Measurements from ENCODE around the gene ANKRD31. TPM values are rescaled to one million over a fixed set of nuclear protein-coding genes. Genes with fewer than 3 reads are reported as not detected.
"Not testable (repeated sequence)": the region's sequence is repeated elsewhere in the genome, so short reads cannot be mapped to it uniquely, and the experiment has no call there.

ANKRD31 gene
- total RNA-seq, 1 donor from 2014 or later: 1.2 TPM

DNA sequence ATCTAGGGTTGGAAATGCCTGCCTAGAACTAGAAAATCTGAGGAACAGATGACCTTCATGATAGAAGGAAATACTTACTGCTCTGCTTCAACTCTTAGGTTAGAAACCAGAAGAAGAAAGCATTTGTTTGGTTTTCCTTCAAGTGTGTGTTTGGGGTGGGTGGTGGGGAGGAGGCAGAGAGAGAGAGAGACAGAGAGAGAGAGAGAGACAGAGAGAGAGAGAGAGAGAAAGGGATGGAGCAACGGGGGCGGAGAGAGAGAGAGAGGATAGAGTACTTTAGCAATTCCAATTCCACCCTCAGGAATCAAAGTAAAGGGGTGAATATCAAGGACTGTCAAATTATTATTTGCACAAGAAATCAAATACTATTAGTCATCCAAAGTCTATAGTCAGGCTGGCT lies 155.2 kb downstream of the ANKRD31 start:
- Histone ChIP-seq H3K4me3 (no peak overlapping the region), H3K9me3 (no peaks in the 10 kb centered on the region), H3K27me3 (no peaks in the 10 kb centered on the region), H3K36me3 (no peaks in the 10 kb centered on the region), H3K27ac (no peak overlapping the region), H3K4me1 (no peaks in the 10 kb centered on the region)
- no peak for TF ChIP-seq POLR2AphosphoS5 (IDR thresholded peaks at IDR 0.05; ENCODE audit: insufficient read depth in 1 of 2, low read depth in 1 of 2)
- TF ChIP-seq, protein P1, sequence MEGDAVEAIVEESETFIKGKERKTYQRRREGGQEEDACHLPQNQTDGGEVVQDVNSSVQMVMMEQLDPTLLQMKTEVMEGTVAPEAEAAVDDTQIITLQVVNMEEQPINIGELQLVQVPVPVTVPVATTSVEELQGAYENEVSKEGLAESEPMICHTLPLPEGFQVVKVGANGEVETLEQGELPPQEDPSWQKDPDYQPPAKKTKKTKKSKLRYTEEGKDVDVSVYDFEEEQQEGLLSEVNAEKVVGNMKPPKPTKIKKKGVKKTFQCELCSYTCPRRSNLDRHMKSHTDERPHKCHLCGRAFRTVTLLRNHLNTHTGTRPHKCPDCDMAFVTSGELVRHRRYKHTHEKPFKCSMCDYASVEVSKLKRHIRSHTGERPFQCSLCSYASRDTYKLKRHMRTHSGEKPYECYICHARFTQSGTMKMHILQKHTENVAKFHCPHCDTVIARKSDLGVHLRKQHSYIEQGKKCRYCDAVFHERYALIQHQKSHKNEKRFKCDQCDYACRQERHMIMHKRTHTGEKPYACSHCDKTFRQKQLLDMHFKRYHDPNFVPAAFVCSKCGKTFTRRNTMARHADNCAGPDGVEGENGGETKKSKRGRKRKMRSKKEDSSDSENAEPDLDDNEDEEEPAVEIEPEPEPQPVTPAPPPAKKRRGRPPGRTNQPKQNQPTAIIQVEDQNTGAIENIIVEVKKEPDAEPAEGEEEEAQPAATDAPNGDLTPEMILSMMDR (IDR thresholded peaks at IDR 0.05): no peak
- no peak for TF ChIP-seq POLR2A (IDR thresholded peaks at IDR 0.05)
- intact Hi-C loops (cut with DNase I): no loop called here
- no peak for DNase-seq (ENCODE audit: extremely low spot score in 2 of 2)

DNA sequence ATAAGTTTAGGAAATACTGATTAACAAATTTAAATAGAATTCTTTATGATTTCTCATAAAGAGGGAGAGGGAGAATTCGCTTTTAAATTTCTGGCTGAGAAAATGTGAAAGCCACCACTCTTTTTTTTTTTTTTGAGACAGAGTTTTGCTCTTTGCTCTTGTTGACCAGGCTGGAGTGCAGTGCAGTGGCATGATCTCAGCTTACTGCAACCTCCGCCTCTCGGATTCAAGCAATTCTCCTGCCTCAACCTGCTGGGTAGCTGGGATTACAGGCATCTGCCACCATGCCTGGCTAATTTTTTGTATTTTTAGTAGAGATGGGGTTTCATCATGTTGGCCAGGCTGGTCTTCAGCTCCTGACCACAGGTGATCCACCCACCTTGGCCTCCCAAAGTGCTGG lies 157.3 kb downstream of the ANKRD31 start:
- H3K27ac ChIP-seq; H3K9me3 ChIP-seq; H3K27me3 ChIP-seq; DNase-seq (ENCODE audit: extremely low spot score in 2 of 2); intact Hi-C loops (cut with DNase I); H3K4me1 ChIP-seq; H3K36me3 ChIP-seq; H3K4me3 ChIP-seq: not testable (repeated sequence)

DNA sequence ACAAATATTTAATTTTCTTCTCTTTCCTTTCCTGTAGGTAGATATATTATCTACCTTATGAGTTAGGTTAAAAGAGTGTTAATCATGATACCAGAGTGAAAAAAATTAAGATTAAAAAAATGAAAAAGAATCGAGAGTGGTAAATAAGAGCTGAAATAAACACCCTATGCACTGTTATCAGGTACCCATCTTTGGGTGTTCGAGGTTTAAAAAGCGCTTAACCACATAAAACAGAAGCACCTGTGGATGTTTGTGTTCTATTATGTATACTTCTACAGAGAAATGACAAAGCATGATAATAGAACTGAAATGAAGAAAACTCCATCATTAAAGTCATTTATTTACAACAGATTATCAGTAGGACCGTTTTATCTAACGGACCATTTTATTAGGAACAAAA lies 158.7 kb downstream of the ANKRD31 start:
- Histone ChIP-seq H3K27ac (no peak overlapping the region), H3K4me1 (no peaks in the 10 kb centered on the region), H3K9me3 (no peaks in the 10 kb centered on the region), H3K27me3 (no peaks in the 10 kb centered on the region), H3K4me3 (no peak overlapping the region), H3K36me3 (no peaks in the 10 kb centered on the region)
- DNase-seq (ENCODE audit: extremely low spot score in 2 of 2): no peak
- TF ChIP-seq, protein P1 (IDR thresholded peaks at IDR 0.05): no peak
- intact Hi-C loops (cut with DNase I): no loop called here

DNA sequence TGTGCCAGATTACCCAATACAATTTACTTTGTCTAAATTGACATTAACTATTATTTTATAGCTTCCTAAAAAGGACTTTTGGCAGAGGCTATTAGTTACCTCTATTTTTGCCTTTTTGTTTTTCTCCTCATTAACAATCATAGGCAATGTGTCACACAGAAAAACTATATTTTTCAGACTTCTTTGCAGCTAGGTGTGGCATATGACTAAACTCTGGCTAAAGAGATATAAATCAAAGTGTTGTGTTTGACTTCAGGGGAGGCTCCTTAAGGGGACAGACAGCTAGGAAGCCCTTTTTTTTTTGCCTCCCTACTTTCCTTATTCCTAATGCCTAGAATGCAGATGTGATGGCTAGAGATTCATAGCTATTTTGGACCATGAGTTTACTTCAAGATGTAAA lies 164.6 kb downstream of the ANKRD31 start:
- Histone ChIP-seq H3K27ac (no peak overlapping the region), H3K36me3 (no peaks in the 10 kb centered on the region), H3K4me3 (no peak overlapping the region), H3K4me1 (no peaks in the 10 kb centered on the region), H3K9me3 (no peaks in the 10 kb centered on the region), H3K27me3 (no peaks in the 10 kb centered on the region)
- DNase-seq (ENCODE audit: extremely low spot score in 2 of 2): no peak
- intact Hi-C loops (cut with DNase I): no loop called here
- TF ChIP-seq POLR2AphosphoS5 (IDR thresholded peaks at IDR 0.05; ENCODE audit: insufficient read depth in 1 of 2, low read depth in 1 of 2) (no peak), POLR2A (IDR thresholded peaks at IDR 0.05) (no peak)
- TF ChIP-seq, protein P1 (IDR thresholded peaks at IDR 0.05): no peak

DNA sequence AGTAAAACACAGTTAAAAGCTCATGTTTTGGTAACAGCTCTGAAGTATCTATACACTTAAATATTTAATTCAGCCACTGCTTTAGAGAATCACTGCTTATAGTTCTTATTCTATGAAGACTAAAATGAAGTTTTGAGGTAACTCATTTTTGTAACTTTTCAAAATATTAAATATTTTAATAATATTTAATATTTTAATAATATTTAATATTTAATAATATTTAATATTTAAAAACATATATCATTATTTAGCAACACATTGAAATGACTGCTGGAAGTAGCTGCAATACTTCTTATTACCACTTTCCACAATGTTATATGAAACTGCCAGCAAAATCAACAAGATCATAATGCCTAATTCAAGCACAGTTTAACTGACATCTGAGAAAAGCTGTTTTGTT lies 165.6 kb downstream of the ANKRD31 start:
- no peaks in the 10 kb centered on the region for H3K9me3 ChIP-seq
- intact Hi-C loops (cut with DNase I): no loop called here
- TF ChIP-seq POLR2AphosphoS5 (IDR thresholded peaks at IDR 0.05; ENCODE audit: insufficient read depth in 1 of 2, low read depth in 1 of 2) (no peak), POLR2A (IDR thresholded peaks at IDR 0.05) (no peak)
- TF ChIP-seq, protein P1 (IDR thresholded peaks at IDR 0.05): no peak
- no peak overlapping the region for H3K27ac ChIP-seq
- H3K4me3 ChIP-seq: no peak overlapping the region
- H3K4me1 ChIP-seq: no peaks in the 10 kb centered on the region
- no peaks in the 10 kb centered on the region for H3K36me3 ChIP-seq
- H3K27me3 ChIP-seq: no peaks in the 10 kb centered on the region
- DNase-seq (ENCODE audit: extremely low spot score in 2 of 2): no peak

DNA sequence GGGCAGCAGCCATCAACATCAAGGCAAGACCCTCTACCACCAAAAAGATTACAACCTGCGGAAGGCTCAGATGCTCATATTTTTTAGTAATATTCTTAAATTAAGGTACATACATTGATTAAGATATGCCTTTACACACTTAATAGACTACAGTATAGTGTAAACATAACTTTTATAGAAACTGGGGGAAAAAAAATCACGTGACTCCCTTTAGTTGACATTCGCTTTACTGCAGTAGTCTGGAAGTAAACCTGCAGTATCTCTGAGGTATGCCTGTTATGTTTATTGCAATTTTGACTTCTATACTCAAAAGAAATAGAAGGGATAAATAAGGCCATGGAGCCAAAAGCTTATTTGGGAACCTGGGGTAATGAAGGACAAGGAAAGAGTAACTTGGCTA lies 169.2 kb downstream of the ANKRD31 start:
- intact Hi-C loops (cut with DNase I): loop anchor here (5.0 kb wide), 1 partner anchor 1185 kb away; no protein-coding TSS in a partner anchor
- Histone ChIP-seq H3K27me3 (no peaks in the 10 kb centered on the region), H3K9me3 (no peaks in the 10 kb centered on the region), H3K36me3 (no peaks in the 10 kb centered on the region), H3K4me1 (no peaks in the 10 kb centered on the region), H3K27ac (no peak overlapping the region), H3K4me3 (no peak overlapping the region)
- DNase-seq (ENCODE audit: extremely low spot score in 2 of 2): no peak
- TF ChIP-seq POLR2A (IDR thresholded peaks at IDR 0.05) (no peak), POLR2AphosphoS5 (IDR thresholded peaks at IDR 0.05; ENCODE audit: insufficient read depth in 1 of 2, low read depth in 1 of 2) (no peak)
- TF ChIP-seq, protein P1 (IDR thresholded peaks at IDR 0.05): no peak

Measured in vagina (tissue), 2 donors.